NCI-H446 treated with DMSO at 0.1 percent for 48 hours (cell line): ENCODE data around the gene RAB11FIP5.

Experiments
- DNase-seq: peaks from one replicate; lab custom pipeline; 2025; lab: John Stamatoyannopoulos, UW

Gene RAB11FIP5

DNA sequence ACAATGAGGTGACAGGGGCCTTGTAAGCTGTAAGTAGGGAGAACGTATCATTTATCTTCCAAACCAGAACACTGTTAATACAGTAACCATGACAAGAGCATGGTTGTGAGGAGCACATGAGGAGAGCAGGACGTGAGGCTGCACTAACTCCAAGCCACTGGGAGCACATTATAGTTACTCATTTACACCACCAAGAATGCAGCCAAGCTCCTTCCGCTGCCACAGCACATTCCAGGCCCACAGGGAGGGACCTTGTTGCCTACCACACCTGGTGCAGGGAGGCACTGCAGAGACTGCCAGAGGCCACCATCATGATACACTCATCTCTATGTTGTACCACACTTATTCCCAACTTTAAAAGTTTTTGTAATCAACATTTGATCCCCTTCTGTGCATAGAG is 27.8 kb downstream of the RAB11FIP5 start:
- no peak for DNase-seq

DNA sequence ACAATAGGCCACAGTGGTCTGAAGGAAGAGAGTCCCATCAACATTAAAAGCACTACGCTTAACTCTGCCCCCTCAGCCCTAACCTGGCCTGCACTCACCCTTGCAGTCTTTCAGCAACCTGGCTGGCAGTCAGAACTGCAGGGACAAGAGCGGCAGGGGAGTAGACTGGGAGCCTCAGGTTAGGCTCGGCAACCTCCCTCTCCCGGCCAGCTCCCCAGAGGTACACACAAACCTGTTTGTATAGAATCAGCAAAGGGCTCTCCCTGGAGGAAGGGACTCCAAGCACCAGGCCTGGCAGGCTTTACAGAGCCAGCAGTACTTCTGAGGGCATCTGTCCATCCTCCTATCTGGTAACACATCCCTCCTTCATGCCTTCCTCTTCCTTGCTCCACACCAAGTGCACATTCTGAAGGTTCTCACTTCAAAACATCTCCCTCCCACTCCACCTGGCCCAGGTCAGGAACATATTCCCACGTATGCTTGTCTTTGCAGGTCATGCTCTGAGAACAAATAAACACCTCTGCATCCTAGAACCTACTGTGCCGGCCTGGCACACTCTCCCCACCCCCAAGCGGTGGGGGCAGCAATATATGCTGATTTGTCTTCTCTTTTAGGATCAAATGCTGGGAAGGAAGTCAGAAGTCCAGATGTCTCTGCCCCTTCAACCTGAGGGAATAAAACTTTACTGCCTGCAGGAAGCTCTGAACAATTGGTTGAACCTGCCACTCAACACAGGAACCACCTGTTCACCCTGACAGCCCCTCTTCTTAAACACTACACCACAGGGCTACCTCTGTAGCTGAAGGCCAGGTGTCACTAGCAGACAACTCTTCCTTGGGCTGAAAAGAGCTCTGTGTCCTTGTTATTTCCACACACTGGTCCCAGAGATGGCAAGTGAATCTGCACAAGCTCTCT is 28.6 kb downstream of the RAB11FIP5 start:
- DNase-seq, result no peak

DNA sequence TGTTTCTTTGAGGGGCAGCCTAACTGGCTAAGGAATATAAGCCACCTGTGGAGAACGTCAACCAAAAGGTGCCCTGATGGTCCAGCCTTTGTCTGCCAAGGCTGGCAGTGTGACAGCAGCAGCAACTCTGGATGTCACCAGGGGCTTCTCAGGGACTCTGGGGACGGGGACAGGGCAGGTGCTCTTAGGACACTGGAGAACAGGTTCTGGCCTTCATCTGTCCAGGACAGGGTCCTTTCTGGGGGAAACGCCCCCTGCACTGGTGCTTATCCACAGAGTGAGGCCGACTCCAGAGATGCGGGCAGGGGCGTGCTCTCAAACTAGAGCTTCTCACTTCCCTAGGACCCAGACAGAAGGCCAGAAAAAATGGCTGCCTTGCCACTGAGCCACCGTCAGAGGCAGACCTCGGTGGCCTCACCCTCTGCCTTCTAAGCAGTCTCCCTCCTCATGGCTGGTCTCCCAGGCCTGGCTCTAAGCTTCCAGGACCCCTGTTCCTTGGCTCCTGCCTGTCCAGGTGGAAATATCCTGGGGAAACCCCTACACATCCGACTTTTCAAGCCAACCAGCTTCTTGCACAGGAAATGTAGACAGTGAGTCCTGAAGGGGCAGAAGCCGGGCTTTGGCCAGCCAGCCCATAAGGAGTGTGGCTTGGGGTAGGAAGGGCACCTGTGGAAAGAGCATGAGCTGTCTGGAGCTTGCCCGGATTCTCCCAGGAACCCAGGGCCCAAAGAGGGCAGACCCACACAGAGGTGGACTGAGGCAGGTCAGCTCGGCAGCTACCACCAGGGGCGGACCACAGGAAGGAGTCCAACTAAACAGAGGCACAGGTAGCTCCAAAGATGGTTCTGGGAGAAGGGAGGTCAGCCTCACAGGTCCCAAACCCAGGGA is 30.0 kb downstream of the RAB11FIP5 start:
- DNase-seq, result no peak

- no peak for DNase-seq
These were observed 31.5 kb downstream of the RAB11FIP5 start for GRCh38 chr2:73081181-73081671.

DNA sequence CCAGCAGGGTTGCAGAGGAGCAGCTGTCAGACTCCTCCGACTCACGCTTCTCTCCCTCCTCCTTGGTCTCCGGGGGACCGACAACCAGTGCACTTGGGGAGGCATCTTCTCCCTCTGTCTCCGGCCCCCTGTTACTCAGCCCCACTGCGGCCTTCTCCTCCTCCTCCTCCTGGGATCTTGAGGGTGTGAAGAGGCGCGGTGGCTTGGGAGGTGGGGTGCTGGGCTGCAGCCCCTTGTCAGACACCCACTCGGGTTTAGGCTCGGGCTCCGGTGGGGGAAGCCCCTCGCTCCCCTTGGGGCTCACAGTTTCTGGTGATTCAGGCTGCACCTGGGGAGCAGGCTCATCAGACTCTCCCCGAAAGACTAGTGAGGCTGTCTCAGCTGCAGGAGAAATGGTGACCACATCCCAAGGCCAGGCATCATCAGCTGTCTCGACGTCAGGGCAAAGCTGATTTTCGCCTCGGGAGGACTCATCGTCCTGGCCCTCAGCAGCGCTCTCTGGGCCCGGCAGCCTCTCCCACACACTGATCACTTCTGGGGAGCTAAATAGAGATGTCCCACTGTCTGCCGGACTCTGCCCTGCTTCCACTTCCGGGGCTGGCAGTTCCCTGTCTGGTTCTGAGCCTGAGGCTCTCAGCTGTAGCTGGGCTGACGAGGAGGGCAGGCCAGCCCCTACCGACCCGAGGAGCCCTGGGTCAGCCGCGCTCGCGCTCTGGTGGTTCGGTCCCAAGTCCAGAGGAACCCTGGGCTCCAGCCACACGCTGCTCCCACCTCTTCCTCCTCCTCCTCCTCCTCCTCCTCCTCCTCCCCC is 32.2 kb downstream of the RAB11FIP5 start:
- no peak for DNase-seq

DNA sequence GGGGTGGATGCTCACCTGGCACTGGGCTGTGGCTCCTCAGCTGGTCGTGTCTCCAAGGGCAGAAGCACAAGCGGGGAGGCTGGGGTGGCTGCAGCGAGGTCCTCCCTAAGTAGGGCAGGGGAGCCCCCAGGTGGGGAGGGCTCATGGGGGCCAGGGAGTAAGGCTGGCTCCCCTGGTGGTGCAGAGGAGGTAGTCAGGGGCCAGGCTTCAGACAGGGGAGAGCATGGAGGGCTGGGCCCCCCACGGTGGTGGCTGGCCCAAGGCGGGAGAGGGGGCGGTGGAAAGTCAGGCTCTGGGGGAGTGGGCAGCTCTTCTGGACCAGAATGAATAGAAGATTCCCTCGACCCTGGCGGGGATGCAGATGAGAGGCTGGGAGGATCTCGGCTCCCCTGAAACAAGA is 33.1 kb downstream of the RAB11FIP5 start:
- DNase-seq, result no peak

- no peak for DNase-seq
These were observed 34.0 kb downstream of the RAB11FIP5 start for GRCh38 chr2:73078457-73079411.

- no peak for DNase-seq
These were observed 35.3 kb downstream of the RAB11FIP5 start for GRCh38 chr2:73077424-73077795.

DNA sequence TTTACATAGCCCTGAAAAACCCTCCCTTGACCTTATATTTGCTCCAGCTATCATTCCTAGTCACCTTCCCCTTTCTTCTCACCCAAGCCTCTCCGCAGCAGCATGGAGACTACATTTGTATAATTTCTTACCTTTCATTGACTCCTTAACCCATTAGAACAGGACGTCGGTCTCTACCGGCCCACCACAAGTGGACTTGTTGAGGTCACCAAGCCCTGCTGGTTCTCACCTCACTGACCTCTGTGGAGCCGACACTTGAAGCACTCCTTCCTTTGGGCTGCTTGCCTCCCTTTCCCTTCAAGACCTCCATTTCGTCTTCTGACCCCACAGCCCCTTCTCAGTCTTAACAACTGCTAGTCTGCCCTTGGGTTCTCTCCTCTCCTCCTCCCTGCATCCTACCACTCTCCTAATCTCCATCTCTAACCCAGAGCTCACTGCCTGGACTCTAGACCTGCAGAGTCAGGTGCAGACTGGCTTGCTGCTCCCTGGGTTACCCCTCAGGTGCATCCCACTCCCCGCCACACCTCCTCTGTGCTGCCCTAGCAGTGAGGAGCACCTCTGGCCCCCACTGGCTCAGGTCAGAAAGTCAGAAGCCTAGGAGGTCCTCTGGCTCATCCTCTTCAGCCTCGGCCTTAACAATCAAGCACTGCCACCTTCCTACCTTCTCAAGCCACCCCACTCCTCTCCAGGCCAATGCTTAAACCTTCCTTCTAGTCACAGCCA is 35.9 kb downstream of the RAB11FIP5 start:
- DNase-seq, result no peak

DNA sequence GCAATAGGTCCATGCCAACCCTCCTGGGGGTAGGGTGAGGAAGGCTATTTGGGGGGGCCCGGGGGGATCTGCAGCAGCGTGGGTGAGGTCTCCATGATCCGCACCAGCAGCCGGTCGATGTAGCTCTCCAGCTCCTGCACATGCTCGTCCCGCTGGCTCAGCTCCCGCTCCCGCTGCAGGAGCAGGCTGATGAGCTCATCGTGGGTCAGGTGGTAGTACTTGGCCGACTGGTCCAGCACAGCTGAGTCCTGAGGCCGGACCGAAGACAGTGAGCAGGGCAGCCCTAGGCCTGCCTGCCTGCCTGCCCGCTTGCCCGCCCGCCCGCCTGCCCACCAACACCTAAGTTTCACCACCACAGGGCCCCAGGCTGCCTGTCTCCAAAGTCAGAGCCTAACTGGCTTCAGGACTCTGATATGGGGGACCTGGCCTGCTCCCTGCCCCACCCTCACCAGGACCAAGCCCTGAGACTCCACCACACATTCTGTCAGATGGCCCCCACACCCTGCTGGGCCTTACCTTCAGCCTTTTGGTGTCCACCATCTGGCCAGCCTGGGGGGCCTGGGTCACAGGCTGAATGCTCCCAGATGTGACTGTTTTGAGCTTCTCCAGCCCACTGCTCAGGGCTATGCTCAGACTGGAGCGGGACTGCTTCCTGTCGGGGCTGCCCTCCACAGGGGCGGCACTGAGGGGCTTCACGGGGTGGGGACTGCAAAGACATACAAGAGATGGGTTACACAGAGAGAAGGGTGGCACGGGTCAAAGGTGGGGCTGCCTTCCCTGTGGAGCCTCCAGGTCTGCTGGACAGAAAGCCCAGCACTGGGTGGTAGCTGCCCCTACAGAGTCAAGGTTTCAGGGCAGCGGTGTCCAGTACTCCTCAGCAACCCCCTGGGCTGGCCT is 37.0 kb downstream of the RAB11FIP5 start:
- no peak for DNase-seq

DNA sequence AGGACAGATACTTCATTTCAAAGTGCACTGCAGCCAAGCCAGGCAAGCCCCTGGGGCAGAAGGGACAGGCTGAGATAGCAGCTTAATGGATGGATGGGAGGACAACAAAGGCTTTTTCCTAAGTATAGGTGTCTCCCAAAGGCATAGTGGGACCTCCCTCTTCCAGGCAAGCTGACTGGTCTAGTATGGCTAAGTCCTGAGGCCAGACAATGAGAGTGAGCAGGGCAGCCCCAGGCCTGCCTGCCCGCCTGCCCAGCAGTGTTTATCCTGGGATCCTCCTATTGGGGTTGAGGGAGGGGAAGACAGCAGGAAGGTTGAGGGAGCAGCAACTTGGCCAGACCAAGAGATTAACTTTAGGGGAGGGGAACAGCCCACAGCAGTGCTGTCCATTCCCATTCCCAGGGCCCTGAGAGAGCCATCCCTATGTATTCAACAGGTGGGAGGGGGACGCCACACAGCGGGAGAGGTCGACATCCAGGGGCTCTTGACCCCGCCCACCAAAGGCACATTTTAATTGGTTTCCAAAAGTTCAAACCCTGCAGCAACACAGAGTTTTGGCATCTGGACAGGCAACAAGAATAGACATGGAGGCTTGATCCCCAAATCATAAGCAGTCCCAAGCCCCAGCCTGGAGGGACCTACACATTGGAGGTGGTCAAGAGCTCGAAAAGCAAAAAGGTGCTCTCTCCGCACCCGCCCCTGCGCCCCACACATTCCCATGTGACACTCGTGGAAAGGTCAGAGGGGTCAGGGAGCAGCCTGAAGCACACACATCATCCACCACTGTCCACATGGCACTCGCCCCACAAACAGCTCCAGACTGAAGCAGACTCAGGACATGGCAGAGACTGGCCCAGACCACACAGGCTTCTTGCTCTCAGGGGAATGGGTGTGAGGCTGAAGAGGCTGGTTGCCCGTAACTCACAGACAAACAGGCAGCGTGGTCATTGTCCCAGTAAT is 38.4 kb downstream of the RAB11FIP5 start:
- no peak for DNase-seq

GRCh38 chr2:73072416-73072815 is 40.3 kb downstream of the RAB11FIP5 start:
- DNase-seq, result no peak

GRCh38 chr2:73072129-73072395 is 40.7 kb downstream of the RAB11FIP5 start:
- no peak for DNase-seq

DNA sequence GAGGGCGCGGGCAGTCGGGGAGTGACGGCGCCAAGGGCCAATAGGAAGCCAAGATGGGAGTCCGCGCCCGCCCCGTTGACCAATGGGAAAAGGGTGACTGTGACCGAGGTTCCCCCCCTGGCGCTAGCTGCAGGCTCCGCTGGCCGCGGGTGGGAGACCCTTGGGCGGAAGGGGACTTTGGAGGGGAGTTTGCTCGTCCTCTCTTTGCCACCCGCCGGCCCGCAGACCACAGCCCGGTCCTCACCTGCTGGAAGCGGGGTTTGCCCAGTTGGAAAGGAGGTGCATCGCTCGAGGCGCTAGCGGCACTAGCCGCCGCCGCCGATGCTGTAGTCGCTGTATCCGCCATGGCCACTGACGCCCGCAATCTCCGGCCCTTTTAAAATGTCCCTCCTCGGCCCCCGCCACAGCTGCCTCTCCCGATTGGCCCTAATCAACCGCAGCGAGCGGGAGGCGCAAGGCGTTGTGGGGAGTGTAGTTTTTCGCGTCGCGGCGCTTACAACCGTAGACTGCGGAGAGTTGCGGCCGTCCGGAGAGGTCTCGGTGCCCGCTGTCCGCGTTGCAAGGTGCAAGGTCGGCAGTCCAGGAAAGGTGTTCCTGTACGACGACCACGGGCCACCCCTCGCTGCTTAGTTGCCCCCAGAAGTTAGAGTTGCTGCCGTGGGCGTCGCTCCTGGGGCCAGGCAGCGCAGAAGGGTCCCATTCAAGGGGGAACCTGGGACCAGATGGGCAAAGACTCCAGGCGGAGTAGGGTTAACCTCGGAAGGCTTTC is 41.2 kb downstream of the RAB11FIP5 start, which contains the start of gene SFXN5:
SFXN5 (minus strand) TSS at position 353 of the 769 bp plus-strand sequence; CDS start at position 346, 7 bp downstream.
- peak; percentile 85 for DNase-seq

GRCh38 chr2:73070643-73071359 is 41.9 kb downstream of the RAB11FIP5 start:
- no peak for DNase-seq

DNA sequence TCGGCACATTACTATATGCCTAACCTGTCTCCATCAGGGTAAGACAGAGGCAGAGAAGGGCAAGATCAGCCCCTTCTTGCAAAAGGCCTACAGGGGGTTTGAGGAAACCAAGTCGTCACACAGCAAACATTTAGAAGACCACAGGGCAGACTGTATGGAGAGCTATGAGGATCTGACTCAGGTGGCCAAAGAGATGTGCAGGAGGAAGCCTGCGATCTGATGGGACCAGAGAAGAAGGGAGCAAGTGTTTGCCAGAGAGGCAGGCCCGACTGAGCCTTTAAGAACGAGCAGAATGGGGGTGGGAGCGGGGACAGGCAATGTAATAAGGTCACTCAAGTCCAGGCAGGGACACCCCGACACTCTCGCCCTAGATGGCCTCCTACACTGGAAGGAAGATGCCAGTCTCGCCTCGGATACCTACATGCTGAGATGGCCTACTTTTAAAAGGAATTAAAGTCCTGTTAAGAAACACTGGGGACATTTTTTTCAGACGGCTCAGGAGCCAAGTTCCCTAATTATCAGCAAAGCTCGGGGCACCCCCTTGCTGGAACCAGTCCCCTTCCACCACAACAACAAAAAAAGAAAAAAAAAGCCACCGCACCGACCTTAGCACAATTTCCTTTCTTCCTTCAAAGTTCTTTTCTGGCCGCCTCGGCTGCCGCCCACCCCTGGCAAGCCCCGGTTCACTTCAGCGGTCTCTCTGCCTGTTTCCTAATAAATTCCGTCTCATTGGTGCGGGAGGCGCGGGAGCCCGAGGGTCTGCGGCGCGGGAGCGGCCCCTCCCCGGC is 42.7 kb downstream of the RAB11FIP5 start:
- no peak for DNase-seq
